Prostate gland (tissue), 2 donors: ENCODE results near the gene KRT76.

ENCODE experiments used
- POLR2AphosphoS5 ChIP-seq: sonication (generic); formaldehyde crosslinking; IDR thresholded peaks from one replicate; pipeline ENCODE4 v1.6.1; 2017; ENCODE audit warnings: antibody characterized with exemption
- TF ChIP-seq, protein P1 (sequence below), 4 experiments: fragments of 200-600 bp in 2 of 4; fragments of 450-650 bp in 2 of 4; sonication (generic) in 2 of 4; IDR thresholded peaks; 1 replicate in 3 of 4; 2 replicates in 1 of 4; pipeline ENCODE4 v1.5.1; 2016 to 2019; ENCODE audit warnings: antibody characterized with exemption in 4 of 4, mild to moderate bottlenecking in 2 of 4, moderate library complexity in 2 of 4

DNA sequence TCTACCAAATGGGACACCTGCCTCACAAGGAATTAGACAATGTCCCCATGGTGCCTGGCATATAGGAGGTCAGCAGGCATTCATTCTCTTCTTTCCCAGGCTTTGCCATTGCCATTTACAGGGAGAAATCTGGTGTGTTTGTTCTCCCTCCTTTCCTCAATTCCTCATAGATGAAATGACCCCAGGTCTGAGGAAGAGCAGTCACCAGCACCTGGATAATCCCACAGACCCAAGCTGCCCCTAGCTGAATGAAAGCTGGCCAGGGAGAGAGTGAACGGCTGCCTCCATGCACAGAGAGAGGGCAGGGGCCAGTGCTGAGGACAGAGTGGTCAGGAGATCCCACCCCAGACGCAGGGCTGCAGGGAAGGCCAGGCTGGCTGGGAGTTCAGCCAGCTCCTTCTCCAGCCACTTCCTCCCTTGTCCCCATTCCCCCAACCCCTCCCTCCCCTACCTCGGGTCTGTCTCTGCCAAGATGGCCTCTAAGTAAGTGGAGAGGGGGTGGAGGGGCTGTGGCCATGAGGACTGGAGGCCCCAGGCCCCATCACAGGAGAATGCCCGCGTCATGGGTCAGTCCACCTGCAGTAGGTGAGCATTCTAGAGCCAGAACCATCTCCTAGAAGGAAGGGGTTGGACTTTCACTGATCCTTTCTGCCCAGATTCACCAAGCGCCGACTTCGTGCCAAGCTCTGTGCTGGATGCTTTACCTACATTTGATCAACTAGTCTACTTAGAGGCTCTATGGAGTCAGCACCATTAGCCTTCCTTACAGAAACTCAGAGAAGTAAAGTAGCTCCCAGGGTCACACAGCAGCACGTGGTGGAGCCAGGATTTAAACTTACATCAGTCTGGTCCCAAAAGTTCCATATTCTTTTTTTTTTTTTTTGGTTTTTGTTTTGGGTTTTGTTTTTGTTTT lies 38.8 kb upstream of the KRT76 start:
- no peak for TF ChIP-seq POLR2AphosphoS5
- TF ChIP-seq, protein P1, sequence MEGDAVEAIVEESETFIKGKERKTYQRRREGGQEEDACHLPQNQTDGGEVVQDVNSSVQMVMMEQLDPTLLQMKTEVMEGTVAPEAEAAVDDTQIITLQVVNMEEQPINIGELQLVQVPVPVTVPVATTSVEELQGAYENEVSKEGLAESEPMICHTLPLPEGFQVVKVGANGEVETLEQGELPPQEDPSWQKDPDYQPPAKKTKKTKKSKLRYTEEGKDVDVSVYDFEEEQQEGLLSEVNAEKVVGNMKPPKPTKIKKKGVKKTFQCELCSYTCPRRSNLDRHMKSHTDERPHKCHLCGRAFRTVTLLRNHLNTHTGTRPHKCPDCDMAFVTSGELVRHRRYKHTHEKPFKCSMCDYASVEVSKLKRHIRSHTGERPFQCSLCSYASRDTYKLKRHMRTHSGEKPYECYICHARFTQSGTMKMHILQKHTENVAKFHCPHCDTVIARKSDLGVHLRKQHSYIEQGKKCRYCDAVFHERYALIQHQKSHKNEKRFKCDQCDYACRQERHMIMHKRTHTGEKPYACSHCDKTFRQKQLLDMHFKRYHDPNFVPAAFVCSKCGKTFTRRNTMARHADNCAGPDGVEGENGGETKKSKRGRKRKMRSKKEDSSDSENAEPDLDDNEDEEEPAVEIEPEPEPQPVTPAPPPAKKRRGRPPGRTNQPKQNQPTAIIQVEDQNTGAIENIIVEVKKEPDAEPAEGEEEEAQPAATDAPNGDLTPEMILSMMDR (IDR thresholded peaks at IDR 0.05), result no peak
